ENCODE data around the gene USP49.

The USP49 gene

DNA sequence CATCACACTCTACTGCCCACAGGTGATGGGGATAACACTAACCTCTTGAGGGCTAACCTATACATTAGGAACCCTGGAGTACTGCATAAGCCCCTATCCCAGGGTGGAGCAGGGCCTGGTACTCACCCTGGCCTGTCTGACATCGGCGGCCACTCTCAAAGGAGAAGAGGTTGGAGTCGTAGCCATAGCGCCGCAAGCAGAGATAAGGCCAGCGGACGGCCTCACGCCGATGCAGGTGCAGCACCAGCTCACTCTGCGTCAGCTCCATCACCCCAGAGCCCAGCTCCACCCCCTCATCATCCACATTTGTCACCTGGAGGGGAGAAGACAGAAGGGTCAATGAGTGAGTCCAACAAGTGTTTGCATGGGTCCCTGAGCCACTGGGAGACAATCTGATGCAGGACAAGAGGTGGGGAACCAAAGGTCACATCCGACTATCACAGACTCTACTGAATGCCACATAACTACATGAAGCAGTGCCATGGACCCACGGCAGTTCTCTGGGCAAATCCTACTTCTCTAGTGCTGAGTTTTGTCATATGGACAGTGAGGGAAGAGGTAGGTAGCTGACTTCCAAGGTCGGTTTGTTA, 119.8 kb downstream of the USP49 start:
- H3K4me3 ChIP-seq (ENCODE audit: low read depth, low read length): no peak overlapping the region
- no peak for DNase-seq (ENCODE audit: low read depth)
- TF ChIP-seq, protein P1, sequence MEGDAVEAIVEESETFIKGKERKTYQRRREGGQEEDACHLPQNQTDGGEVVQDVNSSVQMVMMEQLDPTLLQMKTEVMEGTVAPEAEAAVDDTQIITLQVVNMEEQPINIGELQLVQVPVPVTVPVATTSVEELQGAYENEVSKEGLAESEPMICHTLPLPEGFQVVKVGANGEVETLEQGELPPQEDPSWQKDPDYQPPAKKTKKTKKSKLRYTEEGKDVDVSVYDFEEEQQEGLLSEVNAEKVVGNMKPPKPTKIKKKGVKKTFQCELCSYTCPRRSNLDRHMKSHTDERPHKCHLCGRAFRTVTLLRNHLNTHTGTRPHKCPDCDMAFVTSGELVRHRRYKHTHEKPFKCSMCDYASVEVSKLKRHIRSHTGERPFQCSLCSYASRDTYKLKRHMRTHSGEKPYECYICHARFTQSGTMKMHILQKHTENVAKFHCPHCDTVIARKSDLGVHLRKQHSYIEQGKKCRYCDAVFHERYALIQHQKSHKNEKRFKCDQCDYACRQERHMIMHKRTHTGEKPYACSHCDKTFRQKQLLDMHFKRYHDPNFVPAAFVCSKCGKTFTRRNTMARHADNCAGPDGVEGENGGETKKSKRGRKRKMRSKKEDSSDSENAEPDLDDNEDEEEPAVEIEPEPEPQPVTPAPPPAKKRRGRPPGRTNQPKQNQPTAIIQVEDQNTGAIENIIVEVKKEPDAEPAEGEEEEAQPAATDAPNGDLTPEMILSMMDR (conservative IDR thresholded peaks at IDR 0.05; ENCODE audit: low read depth, low read length): no peak

DNA sequence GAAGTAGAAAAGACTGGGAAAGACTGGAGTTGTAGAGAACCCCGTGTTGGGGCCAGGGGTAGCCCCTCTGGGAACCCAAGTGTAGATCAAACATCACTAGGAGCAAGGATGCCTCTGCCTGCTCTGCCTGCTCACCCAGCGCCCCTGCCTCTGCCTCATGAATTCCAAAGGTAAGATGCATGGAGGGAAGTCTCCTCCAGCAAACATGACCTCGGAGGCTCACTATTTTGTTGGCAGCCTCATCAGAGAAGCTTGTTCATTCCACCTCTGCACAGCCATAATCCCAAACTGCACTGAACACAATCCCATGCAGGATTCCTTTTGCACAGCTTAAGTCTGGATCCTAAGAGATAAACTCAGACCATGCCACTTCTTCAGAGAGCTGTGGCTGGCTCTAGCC, 120.3 kb downstream of the USP49 start:
- no peak for DNase-seq (ENCODE audit: low read depth)
- TF ChIP-seq, protein P1 (conservative IDR thresholded peaks at IDR 0.05; ENCODE audit: low read depth, low read length): no peak
- H3K4me3 ChIP-seq (ENCODE audit: low read depth, low read length): no peak overlapping the region

DNA sequence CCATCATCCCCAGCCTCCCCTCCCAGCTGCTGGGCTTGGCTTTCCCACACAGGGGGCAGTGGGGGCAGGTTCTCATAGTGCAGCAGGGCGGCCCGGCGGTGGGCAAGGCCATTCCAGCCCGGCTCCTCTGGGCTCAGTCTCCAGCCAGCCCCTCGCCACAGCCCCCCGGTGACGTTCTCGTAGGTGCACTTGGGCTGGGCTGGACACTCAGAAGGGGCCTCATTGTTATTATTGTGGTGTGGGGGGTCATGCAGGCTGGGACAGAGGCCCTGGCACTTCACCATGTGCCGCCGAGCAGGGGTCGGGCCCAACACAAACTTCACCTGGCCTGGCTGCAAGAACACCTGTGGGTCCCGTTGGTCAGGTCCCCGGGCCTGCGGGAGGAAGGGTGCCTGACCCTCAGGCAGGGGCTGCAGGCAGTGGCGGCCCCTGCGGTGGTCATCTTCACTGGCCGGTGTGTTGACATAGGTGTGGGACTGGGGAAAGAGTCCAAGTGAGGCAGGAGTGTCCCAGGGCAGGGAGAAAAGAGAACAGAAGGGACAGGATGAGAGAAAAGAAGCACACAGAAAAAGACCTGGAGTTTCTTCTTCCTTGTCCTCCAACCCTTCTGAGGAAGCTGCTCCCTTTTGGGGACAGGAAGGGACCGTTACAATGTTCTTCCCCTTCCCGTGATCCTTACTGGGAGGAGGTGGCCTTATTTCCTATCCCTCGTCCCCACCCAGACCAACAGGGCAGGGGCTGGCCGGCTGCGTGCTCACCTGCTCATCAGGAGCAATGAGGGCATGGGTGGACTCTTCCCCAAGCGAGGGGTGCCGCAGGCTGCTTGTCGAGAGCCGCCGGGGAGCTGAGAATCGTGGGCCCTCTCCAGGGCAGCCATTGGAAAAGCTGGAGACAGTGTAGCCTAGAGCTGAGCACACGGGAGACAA, 123.9 kb downstream of the USP49 start:
- DNase-seq (ENCODE audit: low read depth): no peak
- no peak overlapping the region for H3K4me3 ChIP-seq (ENCODE audit: low read depth, low read length)
- TF ChIP-seq, protein P1 (conservative IDR thresholded peaks at IDR 0.05; ENCODE audit: low read depth, low read length): no peak

DNA sequence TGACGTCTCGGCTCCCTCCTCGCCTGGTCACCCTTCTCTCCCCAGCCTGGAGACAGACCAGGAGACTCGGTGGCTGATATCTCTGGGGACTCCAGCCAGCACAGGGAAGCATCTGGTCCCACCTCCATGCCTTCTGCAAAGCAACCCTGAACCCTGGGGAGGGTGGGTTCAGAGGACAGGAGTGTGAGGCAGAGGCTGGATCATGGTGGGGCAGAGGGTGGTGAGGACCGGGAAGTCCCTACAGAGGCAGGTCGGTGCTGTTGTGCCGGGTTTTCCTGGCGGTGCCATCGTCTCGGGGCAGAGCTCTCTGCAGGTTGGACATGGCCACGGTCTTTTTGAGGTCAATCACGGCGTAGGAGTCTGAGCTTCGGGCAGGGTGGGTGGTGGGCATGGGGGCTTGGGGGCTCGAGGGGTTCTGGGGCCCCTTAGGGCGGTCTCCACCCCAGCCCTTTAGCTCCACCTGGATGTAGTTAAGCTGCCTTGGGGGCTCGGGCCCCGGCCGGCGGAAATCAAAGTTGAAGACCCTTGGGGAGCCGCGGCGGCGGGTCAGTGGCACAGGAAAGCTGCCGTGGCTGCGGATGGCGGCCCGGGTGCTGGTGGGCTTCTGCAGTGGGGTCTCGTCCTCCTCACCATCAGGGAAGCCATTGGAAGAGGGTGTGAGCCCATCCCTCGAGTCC, 124.7 kb downstream of the USP49 start:
- TF ChIP-seq, protein P1 (conservative IDR thresholded peaks at IDR 0.05; ENCODE audit: low read depth, low read length): no peak
- no peak for DNase-seq (ENCODE audit: low read depth)
- no peak overlapping the region for H3K4me3 ChIP-seq (ENCODE audit: low read depth, low read length)

DNA sequence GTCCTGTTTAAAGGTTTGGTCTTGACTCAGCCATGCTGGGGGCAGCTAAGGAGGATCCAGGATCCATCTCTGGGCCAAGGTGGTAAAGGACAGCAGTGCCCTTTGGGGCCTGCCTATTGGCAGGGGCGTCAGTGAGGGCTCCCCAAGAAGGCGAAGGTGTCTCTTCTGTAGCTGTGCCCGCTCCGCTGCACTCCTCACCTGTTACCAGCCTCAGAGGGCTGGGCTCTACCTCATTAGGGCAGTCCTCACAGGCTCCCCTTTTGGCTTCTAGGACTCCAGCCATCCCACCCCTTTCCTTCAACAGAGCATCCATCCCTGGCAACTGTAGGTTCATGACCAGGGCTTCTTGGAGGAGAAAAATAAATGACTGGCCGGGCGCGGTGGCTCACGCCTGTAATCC, 125.8 kb downstream of the USP49 start:
- TF ChIP-seq, protein P1 (conservative IDR thresholded peaks at IDR 0.05; ENCODE audit: low read depth, low read length): no peak
- no peak for DNase-seq (ENCODE audit: low read depth)
- no peak overlapping the region for H3K4me3 ChIP-seq (ENCODE audit: low read depth, low read length)

DNA sequence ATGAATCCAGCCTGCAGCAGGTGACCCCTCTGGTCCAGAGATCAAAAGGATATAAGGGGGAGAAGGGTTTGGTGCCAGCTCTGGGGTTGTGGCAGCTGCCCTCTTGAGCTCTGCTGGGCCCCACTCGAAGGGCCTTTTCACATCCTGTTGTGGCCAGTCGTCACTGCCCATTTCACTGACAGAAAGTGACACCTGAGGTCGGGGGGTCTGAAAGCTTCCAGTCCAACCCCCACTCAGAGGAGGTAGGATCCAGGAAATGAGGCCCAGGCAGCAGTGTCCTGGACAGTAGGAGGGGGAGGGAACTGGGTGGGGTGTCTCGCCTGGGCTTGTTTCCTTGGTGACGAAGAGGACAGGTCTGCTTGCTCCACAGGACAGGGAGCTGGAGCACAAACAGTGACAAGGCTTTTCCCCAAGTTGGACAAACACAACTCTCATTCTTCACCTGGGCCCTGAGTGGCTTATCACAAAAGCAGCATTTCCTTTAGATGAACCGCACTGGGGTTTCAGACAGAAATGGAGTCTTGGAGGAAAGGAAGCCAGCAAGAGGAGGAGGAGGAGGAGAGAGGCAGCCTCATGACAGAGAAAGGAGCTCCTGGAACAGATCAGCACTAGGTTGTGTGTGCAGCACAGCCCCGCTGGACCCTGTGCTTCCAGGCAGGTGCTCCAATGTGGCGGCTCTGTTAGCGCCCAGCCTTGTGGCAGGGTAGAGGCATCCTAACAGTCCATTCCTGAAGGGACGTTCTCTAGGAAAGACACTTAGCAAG, 126.4 kb downstream of the USP49 start:
- DNase-seq (ENCODE audit: low read depth): no peak
- no peak overlapping the region for H3K4me3 ChIP-seq (ENCODE audit: low read depth, low read length)

More for the DNA sequence above, 126.4 kb downstream of the USP49 start:
- TF ChIP-seq, protein P1 (conservative IDR thresholded peaks at IDR 0.05; ENCODE audit: low read depth, low read length): no peak
